ENCODE data around the gene ASB2.

GRCh38 chr14:93909429-93910128 lies 66.8 kb downstream of the ASB2 start:
- TF ChIP-seq CTCF (IDR thresholded peaks at IDR 0.05) (no peak), POLR2A (IDR thresholded peaks at IDR 0.05) (no peak)

Measured in suprapubic skin (tissue), 3 donors.